ENCODE data around the gene BCL2L2.

BCL2L2 gene

DNA sequence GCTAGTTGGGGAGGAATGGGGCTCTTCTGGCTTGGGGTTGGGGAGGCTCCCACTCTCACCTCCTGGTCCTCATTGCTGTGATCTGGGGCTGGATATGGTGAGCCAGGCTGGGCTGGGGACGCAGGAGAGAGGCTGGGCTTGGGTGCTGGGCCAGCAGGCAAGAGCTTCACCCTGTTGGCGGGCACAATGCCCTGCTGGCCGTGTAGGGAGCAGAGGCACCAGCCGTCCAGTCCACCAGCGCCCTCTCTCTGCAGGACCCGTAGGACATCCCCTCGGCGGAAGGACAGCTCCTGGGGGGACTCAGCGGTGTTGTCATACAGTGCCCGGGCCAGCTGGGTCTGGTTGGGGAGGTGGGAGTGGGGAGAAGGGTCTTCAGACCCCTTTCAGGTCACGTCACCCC is 53.9 kb downstream of the BCL2L2 start:
- Histone ChIP-seq H3K27ac (no peak overlapping the region), H3K4me3 (no peak overlapping the region), H3K9ac (ENCODE audit: insufficient read length) (no peak overlapping the region), H3K9me3 (ENCODE audit: low read depth, low read length) (no peaks in the 10 kb centered on the region), H3K36me3 (ENCODE audit: insufficient read depth, low read length) (peaks cover 49% of the 10 kb centered on the region)
- TF ChIP-seq POLR2AphosphoS5 (IDR thresholded peaks at IDR 0.05; ENCODE audit: borderline replicate concordance, low read depth, low read length) (no peak), FOXP2 (optimal IDR thresholded peaks at IDR 0.05; ENCODE audit: control extremely low read depth, extremely low read length, insufficient read depth) (no peak), EZH2 (IDR thresholded peaks at IDR 0.05) (no peak)
- no peak for DNase-seq (ENCODE audit: low read depth, low spot score)

DNA sequence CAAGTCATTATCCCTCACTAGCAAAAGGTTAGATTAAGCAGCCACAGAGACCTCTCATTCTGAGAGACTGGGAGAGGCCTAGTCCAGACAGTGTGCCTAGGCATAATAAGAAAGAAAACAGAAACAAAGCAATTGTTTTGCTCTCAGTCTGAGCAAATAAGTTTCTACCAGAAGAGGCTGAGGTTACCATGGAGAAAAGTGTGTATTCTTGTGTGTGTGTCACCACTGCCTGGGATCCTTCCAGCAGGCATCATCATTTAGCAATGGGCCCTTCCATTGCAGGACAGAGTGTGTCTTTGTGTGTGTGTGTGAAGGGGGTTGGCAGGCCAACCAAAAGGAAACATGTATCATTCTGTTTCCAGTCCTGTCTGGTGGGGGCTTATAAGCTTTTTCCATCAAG is 54.7 kb downstream of the BCL2L2 start:
- H3K36me3 ChIP-seq (ENCODE audit: insufficient read depth, low read length), result peaks cover 49% of the 10 kb centered on the region
- H3K9ac ChIP-seq (ENCODE audit: insufficient read length), result no peak overlapping the region
- DNase-seq (ENCODE audit: low read depth, low spot score), result no peak
- H3K4me3 ChIP-seq, result no peak overlapping the region
- no peak for TF ChIP-seq POLR2AphosphoS5 (IDR thresholded peaks at IDR 0.05; ENCODE audit: borderline replicate concordance, low read depth, low read length)
- no peak for TF ChIP-seq EZH2 (IDR thresholded peaks at IDR 0.05)
- no peak for TF ChIP-seq FOXP2 (optimal IDR thresholded peaks at IDR 0.05; ENCODE audit: control extremely low read depth, extremely low read length, insufficient read depth)
- H3K27ac ChIP-seq, result no peak overlapping the region; the same call in 1 of the 2 replicates
- no peaks in the 10 kb centered on the region for H3K9me3 ChIP-seq (ENCODE audit: low read depth, low read length)
